Right atrium auricular region (tissue), 2 donors: ENCODE results near the gene IKZF1. TPM values are rescaled to one million over a fixed set of nuclear protein-coding genes. Genes with fewer than 3 reads are reported as not detected.

Experiments used
- DNase-seq: peaks from one replicate; pipeline ENCODE4 v3.0.0-alpha.2; 2019; ENCODE audit warnings: low spot score
- H3K27ac ChIP-seq, 2 donors: fragments of 200-600 bp; sonication (generic); 1 replicate in 1 of 2; 2 replicates in 1 of 2; pipeline ENCODE4 v1.5.1; 2016 to 2019
- H3K27me3 ChIP-seq, 2 donors: fragments of 200-600 bp; sonication (generic); one replicate each; pipeline versions ENCODE4 v1.5.1 to v1.6.0; 2017 to 2019
- H3K36me3 ChIP-seq: fragments of 200-600 bp; sonication (generic); one replicate; pipeline ENCODE4 v1.5.1; 2016
- H3K4me1 ChIP-seq, 2 donors: fragments of 200-600 bp; sonication (generic); one replicate each; pipeline versions ENCODE4 v1.5.1 to v1.6.0; 2017 to 2019
- H3K4me3 ChIP-seq, 2 donors: fragments of 200-600 bp; sonication (generic); 1 replicate in 1 of 2; 2 replicates in 1 of 2; pipeline ENCODE4 v1.5.1; 2017 to 2019; ENCODE audit warnings: mild to moderate bottlenecking in 1 of 2, moderate library complexity in 1 of 2
- H3K9me3 ChIP-seq, 2 donors: fragments of 200-600 bp; sonication (generic); one replicate each; pipeline ENCODE4 v1.5.1; 2019
- total RNA-seq, 2 donors: library from RNA; depleted of rRNA; stranded (reverse); fragments of >200 nt; gene quantifications; one replicate each; pipeline ENCODE4 v1.1.0, GENCODE V29; 2016
- TF ChIP-seq, protein P1 (sequence below), 2 donors: fragments of 200-600 bp; sonication (generic); IDR thresholded peaks; one replicate each; pipeline ENCODE4 v1.5.1; 2019; ENCODE audit warnings: antibody characterized with exemption in 2 of 2

The IKZF1 gene
- total RNA-seq, 2 donors from 2014 or later: 1.7 to 9.7 TPM

DNA sequence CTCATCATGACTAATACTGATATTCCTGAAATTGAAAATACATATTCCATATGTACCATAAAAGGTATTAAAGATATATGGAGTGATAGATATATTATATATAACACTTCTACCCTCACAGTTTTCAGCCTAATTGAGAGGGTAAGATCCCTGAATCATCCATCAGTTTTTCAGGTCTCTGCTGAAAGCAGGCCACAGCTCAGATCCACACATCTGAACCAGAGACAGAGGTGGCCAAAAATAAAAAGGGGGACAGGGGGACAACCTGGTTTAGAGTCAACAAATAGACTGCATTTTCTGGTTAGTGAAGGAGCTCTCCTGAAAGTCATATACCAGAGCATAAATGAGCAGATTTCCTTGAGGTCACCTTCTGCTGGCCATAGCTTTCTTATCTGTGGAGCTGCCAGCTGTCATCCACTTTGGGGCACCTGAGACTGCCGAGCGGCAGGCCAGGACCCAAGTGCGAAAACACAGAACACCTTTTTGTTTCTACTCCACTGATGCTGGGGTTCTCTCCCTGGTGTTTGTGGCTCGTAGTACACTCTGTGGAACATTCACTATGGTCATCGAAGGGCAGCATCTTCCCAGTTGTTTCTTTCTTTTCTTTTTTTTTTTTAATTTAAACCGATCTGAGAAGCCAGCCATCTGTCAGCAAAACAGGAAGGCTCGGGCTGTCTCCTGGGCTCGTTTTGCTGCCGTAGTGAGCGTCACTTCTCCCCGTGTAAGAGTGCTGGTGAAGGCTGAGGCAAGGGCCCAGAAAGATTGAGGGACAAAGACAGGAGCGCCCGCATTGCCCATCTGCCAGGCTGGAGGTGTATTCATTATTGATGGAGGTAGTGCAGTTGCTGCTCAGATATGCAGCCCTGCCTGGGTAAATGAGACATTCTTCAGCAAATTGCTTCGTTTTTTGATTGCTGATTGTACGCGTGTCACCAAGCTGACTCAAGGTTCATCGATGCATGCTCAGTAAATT lies 13.5 kb downstream of the IKZF1 start:
- H3K36me3 ChIP-seq: no peaks in the 10 kb centered on the region
- H3K4me3 ChIP-seq: no peak overlapping the region
- no peaks in the 10 kb centered on the region for H3K9me3 ChIP-seq
- DNase-seq: no peak
- no peaks in the 10 kb centered on the region for H3K27me3 ChIP-seq
- TF ChIP-seq, protein P1, sequence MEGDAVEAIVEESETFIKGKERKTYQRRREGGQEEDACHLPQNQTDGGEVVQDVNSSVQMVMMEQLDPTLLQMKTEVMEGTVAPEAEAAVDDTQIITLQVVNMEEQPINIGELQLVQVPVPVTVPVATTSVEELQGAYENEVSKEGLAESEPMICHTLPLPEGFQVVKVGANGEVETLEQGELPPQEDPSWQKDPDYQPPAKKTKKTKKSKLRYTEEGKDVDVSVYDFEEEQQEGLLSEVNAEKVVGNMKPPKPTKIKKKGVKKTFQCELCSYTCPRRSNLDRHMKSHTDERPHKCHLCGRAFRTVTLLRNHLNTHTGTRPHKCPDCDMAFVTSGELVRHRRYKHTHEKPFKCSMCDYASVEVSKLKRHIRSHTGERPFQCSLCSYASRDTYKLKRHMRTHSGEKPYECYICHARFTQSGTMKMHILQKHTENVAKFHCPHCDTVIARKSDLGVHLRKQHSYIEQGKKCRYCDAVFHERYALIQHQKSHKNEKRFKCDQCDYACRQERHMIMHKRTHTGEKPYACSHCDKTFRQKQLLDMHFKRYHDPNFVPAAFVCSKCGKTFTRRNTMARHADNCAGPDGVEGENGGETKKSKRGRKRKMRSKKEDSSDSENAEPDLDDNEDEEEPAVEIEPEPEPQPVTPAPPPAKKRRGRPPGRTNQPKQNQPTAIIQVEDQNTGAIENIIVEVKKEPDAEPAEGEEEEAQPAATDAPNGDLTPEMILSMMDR (IDR thresholded peaks at IDR 0.05): no peak
- H3K27ac ChIP-seq: no peak overlapping the region
- H3K4me1 ChIP-seq: no peaks in the 10 kb centered on the region

DNA sequence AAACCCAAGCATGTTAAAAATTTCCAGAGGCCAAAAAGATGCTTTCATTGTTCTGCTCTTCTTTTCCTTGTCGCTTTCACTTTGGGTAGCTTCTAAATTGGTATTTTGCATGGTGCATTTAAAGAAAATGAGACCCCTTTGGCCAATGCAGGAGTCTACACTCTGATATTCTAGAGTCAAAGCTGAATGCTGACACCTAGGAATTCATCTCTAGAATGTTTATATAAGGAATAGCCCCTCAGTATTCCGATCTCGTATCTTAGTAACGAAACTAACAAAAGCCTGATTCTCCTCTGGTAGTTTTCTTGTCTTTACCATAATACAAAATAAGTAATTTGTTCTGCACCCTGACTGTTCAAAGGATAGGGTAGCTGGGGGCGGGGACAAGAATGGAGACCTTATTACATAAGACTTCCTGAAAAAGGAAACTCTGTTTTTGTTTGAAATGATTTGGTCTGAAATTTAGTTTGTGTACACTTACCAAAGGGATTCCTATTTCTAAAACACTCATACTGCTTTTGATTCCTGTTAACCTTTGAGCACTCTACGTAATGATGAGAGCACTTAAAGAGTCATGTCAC lies 17.1 kb downstream of the IKZF1 start:
- Histone ChIP-seq H3K27ac (no peak overlapping the region), H3K27me3 (no peaks in the 10 kb centered on the region), H3K4me1 (no peaks in the 10 kb centered on the region), H3K9me3 (no peaks in the 10 kb centered on the region), H3K36me3 (no peaks in the 10 kb centered on the region), H3K4me3 (no peak overlapping the region)
- no peak for DNase-seq
- TF ChIP-seq, protein P1 (IDR thresholded peaks at IDR 0.05): no peak

DNA sequence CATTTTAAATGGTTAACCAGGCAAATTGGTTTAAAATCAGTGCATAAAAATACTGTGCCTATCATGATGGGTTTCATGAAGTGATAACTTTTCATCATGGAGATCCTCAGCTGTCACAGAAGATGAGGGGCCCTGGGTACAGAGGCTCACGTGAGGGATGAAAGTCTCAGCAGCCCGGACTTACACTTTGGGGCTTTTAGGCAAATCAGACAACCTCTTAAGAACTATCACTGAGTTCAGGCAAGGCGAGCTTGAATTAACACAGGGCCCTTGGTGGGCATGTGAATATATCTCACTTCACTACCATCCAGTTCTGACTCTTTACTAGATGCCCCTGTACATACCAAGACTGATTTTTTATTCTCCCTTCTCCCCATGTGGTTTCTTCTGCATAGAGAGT lies 19.6 kb downstream of the IKZF1 start:
- Histone ChIP-seq H3K4me1 (no peaks in the 10 kb centered on the region), H3K36me3 (no peaks in the 10 kb centered on the region), H3K4me3 (no peak overlapping the region), H3K9me3 (no peaks in the 10 kb centered on the region), H3K27ac (no peak overlapping the region), H3K27me3 (no peaks in the 10 kb centered on the region)
- TF ChIP-seq, protein P1 (IDR thresholded peaks at IDR 0.05): no peak
- DNase-seq: no peak

DNA sequence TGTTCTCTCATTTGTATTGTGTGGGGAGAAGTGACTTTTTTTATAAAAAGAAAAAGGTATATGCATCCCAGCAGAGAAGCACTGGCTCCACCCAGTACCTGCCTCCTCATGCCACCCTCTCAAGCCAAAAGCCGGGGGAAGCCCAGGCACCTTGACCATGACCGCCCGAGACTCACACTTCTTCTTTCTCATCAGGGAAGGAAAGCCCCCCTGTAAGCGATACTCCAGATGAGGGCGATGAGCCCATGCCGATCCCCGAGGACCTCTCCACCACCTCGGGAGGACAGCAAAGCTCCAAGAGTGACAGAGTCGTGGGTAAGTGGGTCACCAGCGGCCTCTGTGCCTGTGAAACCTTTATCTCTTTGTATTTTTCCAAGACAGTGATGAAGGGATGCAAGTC lies 22.9 kb downstream of the IKZF1 start:
- TF ChIP-seq, protein P1 (IDR thresholded peaks at IDR 0.05): no peak
- no peaks in the 10 kb centered on the region for H3K4me1 ChIP-seq
- no peak overlapping the region for H3K4me3 ChIP-seq
- H3K27me3 ChIP-seq: no peaks in the 10 kb centered on the region
- H3K27ac ChIP-seq: no peak overlapping the region
- H3K36me3 ChIP-seq: no peaks in the 10 kb centered on the region
- no peak for DNase-seq
- no peaks in the 10 kb centered on the region for H3K9me3 ChIP-seq

DNA sequence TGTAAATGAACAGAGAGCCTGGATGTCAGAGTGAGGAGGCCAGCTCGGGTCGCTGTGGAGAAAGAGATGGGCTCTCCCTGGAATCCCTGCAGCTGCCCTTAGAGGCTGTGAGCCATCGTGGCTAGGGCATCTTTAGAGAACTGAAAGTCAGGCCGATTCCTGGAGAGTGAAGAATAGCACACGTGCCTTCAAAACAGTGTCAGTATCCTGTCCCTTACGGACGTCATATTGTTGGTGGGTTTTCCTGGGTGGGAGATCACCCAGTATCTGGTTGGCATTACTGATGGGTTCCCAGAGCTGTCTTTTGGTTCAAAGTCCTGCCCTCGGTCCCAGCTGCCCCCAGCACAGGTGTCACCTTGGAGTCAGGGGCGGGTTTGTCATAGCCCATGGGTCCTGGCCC lies 25.3 kb downstream of the IKZF1 start:
- DNase-seq: no peak
- H3K36me3 ChIP-seq: no peaks in the 10 kb centered on the region
- H3K27me3 ChIP-seq: no peaks in the 10 kb centered on the region
- no peaks in the 10 kb centered on the region for H3K4me1 ChIP-seq
- TF ChIP-seq, protein P1 (IDR thresholded peaks at IDR 0.05): no peak
- H3K4me3 ChIP-seq: no peak overlapping the region
- no peak overlapping the region for H3K27ac ChIP-seq
- no peaks in the 10 kb centered on the region for H3K9me3 ChIP-seq
